ENCODE data around the gene CTNNA2. TPM values are rescaled to one million over a fixed set of nuclear protein-coding genes. Genes with fewer than 3 reads are reported as not detected.
A peak's percentile ranks its signal among the peaks of the same experiment; 100 is the strongest.

The CTNNA2 gene
- total and polyA plus RNA-seq, 2 of the 8 experiments (the other 6 are each of a cell fraction or from before 2014, with no cell fraction given) = 3.9 to 9.0 TPM

DNA sequence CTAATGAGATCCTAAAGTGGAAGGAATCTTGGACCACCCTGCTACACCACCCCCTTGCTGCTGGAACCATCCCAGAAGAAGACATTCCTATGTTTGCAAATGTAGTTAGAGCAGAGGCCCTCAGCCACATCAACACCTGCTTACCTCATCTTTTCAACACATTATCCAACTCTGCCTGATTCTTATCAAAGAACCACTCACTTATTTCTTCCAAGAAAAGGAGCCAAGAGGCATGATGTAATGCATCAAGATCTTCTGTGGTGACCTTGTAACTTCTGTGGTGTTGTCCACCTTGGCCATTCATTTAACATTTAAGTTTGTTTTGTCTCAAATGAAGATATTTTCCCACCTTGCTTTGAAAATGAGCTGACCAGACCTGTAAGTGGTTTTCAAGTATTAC is 338.1 kb downstream of the CTNNA2 start:
- POLR2A ChIA-PET (ENCODE audit: partially characterized antibody) = interaction anchor here (0.5 kb wide), 1 partner anchor 587 kb away, joined by 7 read pairs; no protein-coding TSS in a partner anchor
- FAIRE-seq = peak; percentile 32
- no peak overlapping the region for H3K4me3 ChIP-seq (ENCODE audit: extremely low read depth in 1 of 4, insufficient read depth in 2 of 4, low read depth in 3 of 4, low read length in 4 of 4)

More for the DNA sequence above, 338.1 kb downstream of the CTNNA2 start:
- Histone ChIP-seq H4K8ac (ENCODE audit: extremely low read depth, insufficient read depth, low read length) (no peak overlapping the region), H3K27me3 (replicated peaks in 1 of 4; ENCODE audit: control insufficient read depth in 3 of 4, extremely low read depth in 1 of 4, insufficient read depth in 3 of 4, low read length in 3 of 4) (no peaks in the 10 kb centered on the region), H3K23me2 (ENCODE audit: low read depth, low read length) (no peaks in the 10 kb centered on the region), H2BK20ac (ENCODE audit: low read length) (no peak overlapping the region), H3K4me2 (ENCODE audit: insufficient read depth in 1 of 2, low read depth in 2 of 2, low read length in 2 of 2) (no peak overlapping the region), H2AK5ac (ENCODE audit: low read depth, low read length) (no peak overlapping the region), H4K91ac (replicated peaks; ENCODE audit: insufficient read length, low read length) (no peak overlapping the region), H2BK15ac (ENCODE audit: low read length) (no peak overlapping the region), H2BK12ac (ENCODE audit: low read depth, low read length) (no peak overlapping the region), H3K79me2 (ENCODE audit: control insufficient read depth in 1 of 2, insufficient read depth in 2 of 2, low read length in 2 of 2) (no peaks in the 10 kb centered on the region), H3K4me1 (replicated peaks in 1 of 4; ENCODE audit: control insufficient read depth in 3 of 4, insufficient read depth in 4 of 4, low read length in 3 of 4) (peaks cover 0 to 11% (median 5%) of the 10 kb centered on the region in 4 experiments; a peak in 3 of 7 replicates), H3K23ac (ENCODE audit: insufficient read length) (no peak overlapping the region), H3K56ac (replicated peaks; ENCODE audit: insufficient read length, low read depth, low read length) (no peak overlapping the region), H2BK5ac (ENCODE audit: low read depth, low read length) (no peak overlapping the region), H3K27ac (ENCODE audit: low read depth, low read length) (no peak overlapping the region), H3K79me1 (ENCODE audit: low read depth, low read length) (no peaks in the 10 kb centered on the region), H4K5ac (ENCODE audit: insufficient read length, low read depth, low read length) (no peak overlapping the region), H2BK120ac (replicated peaks; ENCODE audit: low read depth, low read length) (no peak overlapping the region), H3K14ac (ENCODE audit: insufficient read length) (no peak overlapping the region), H4K20me1 (replicated peaks in 1 of 2; ENCODE audit: control insufficient read depth in 1 of 2, insufficient read depth in 2 of 2, low read length in 2 of 2) (no peaks in the 10 kb centered on the region), H2AFZ (ENCODE audit: low read length) (no peak overlapping the region), H3K18ac (ENCODE audit: extremely low read depth, low read length) (no peak overlapping the region), H3K4ac (replicated peaks; ENCODE audit: insufficient read length, low read depth, low read length) (no peak overlapping the region), H3K9me3 (ENCODE audit: insufficient read depth in 2 of 2, low read depth in 1 of 2, low read length in 1 of 2) (no peaks in the 10 kb centered on the region), H3K36me3 (ENCODE audit: control insufficient read depth in 2 of 4, insufficient read depth in 4 of 4, low read length in 3 of 4) (no peaks in the 10 kb centered on the region), H3K9ac (replicated peaks in 1 of 4; ENCODE audit: extremely low read depth in 1 of 4, low read depth in 3 of 4, low read length in 3 of 4) (no peak overlapping the region)
- CTCF ChIA-PET (ENCODE audit: partially characterized antibody) = interaction anchor here (1.7 kb wide), 1 partner anchor 181 kb away, joined by 4 read pairs; no protein-coding TSS in a partner anchor
- no peak for DNase-seq (ENCODE audit: low read depth in 1 of 2, low spot score in 2 of 2)
- TF ChIP-seq EGR1 (IDR thresholded peaks at IDR 0.05; ENCODE audit: borderline replicate concordance, low read depth, low read length) (no peak), ASH2L (IDR thresholded peaks at IDR 0.05; ENCODE audit: low read length) (no peak), BRCA1 (IDR thresholded peaks at IDR 0.05; ENCODE audit: low read depth, low read length) (no peak), NANOG (IDR thresholded peaks at IDR 0.05; ENCODE audit: insufficient read depth, low read depth, low read length, poor library complexity, severe bottlenecking) (no peak), KDM4A (IDR thresholded peaks at IDR 0.05; ENCODE audit: low read depth, low read length, severe bottlenecking) (no peak), POLR2AphosphoS5 (IDR thresholded peaks at IDR 0.05; ENCODE audit: low read depth, low read length) (no peak), TAF1 (IDR thresholded peaks at IDR 0.05; ENCODE audit: low read depth, low read length) (no peak), TCF12 (IDR thresholded peaks at IDR 0.05; ENCODE audit: low read depth, low read length) (no peak), CBX8 (IDR thresholded peaks at IDR 0.05; ENCODE audit: borderline replicate concordance, low read depth, low read length) (no peak), YY1 (IDR thresholded peaks at IDR 0.05; ENCODE audit: low read depth, low read length) (no peak), ZNF274 (IDR thresholded peaks at IDR 0.05; ENCODE audit: borderline replicate concordance, extremely low read depth, low read length) (no peak), RXRA (IDR thresholded peaks at IDR 0.05; ENCODE audit: insufficient read depth, low read depth, low read length) (no peak), CHD2 (IDR thresholded peaks at IDR 0.05; ENCODE audit: low read length) (no peak), MAX (IDR thresholded peaks at IDR 0.05) (no peak), KDM1A (IDR thresholded peaks at IDR 0.05; ENCODE audit: borderline replicate concordance, low read length) (no peak), JUN (IDR thresholded peaks at IDR 0.05; ENCODE audit: low read depth, low read length) (no peak)

All from H1 (cell line).